Measurements from ENCODE around the gene SDK2. TPM values are rescaled to one million over a fixed set of nuclear protein-coding genes. Genes with fewer than 3 reads are reported as not detected.

SDK2 gene
- total and polyA plus RNA-seq, 2 of the 4 experiments (the other 2 are of a cell fraction), result under 0.01 to 0.03 TPM

DNA sequence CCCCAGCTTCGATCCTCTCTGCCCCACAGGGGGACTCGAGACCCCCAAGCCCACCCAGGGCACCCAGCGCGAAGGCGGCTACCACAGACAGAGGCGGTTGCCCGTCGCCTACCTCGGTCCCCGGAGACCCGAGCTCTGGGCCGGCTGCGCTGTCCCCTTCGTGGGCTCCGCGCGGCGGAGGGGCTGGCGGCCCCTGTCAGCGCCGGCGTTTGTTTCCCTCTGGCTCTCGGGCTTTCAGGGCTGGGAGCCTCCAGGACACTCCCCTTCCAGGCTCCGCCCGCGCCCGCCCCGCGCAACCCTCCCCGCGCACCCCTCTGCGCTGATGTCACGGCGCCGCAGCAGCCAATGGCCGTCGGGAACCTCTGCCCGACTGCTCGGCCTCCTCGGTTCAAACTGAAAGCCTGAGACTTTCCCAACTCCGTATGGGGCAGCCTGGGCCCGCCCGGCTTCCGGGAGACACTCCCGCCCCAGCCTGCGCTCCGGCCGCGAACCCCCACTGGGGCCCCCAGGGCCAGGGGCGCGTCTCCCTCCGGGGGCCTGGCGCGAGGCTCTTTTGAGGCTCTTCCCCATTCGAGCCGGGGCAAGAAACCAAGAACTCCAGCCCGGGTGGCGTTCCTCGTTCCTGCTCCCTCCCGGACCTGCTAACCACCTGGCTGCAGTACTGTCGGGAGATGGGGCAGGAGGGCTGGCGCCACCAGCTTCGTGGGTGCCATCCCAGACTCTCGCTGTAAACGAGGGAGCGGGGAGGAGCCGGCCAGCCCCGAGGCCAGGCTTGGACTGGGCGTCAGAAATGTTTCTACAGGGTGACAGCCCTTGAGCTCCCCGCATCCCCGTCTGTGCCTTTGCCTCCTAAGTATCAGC lies 332.2 kb downstream of the SDK2 start, which contains the start of gene CDC42EP4 (continued):
- TF ChIP-seq RAD21 (IDR thresholded peaks at IDR 0.05; ENCODE audit: low read length) (no peak), MAZ (IDR thresholded peaks at IDR 0.05; ENCODE audit: borderline replicate concordance, low read depth, low read length) (peak; percentile 85), FOS (IDR thresholded peaks at IDR 0.05; ENCODE audit: low read depth, low read length) (no peak)

DNA sequence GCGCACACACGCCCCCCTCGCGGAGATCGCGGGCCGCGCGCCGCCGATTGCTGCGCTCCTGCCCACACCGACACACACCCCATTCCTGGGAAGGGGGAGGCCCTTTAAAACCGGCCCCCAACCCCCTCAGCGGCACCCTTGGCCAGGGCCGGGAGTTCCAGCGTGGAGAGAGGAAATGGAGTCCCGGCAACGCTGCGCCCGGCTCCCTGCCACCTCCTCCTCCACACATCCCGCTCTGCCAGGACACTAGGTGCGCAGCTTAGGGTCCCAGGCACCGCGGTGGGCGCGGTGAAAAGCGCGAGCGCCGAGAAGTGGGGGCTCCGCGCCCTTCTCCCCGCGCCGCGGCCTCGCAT lies 332.8 kb downstream of the SDK2 start:
- H3K9me1 ChIP-seq (ENCODE audit: insufficient read depth, low read length), result peaks cover 10% of the 10 kb centered on the region
- peak overlapping the region; percentile 50 for H2AK5ac ChIP-seq (ENCODE audit: low read depth, low read length)
- peak; percentile 12 for ATAC-seq (ENCODE audit: low read depth)
- POLR2A ChIA-PET (ENCODE audit: unreplicated experiment), result interaction anchor here (0.6 to 1.0 kb wide), 2 partner anchors 13 to 20 kb away, joined by 5 to 9 read pairs; no protein-coding TSS in a partner anchor
- H3K9ac ChIP-seq (ENCODE audit: low read depth, low read length), result peak overlapping the region; percentile 99
- H3K36me3 ChIP-seq (ENCODE audit: control insufficient read depth, insufficient read depth, low read length), result peaks cover 3% of the 10 kb centered on the region; the same call in 1 of the 2 replicates
- no peak overlapping the region for H2BK20ac ChIP-seq (ENCODE audit: low read depth, low read length)
- H2AFZ ChIP-seq (replicated peaks; ENCODE audit: low read length, poor library complexity), result peak overlapping the region; percentile 93
- H4K91ac ChIP-seq (ENCODE audit: insufficient read depth, low read depth, low read length), result no peak overlapping the region; the same call in 1 of the 2 replicates
- H3K27me3 ChIP-seq (ENCODE audit: control insufficient read depth, insufficient read depth, low read length), result no peaks in the 10 kb centered on the region
- no peak overlapping the region for H2BK15ac ChIP-seq (ENCODE audit: low read depth, low read length)
- H3K79me1 ChIP-seq (ENCODE audit: low read depth in 1 of 2, low read length in 2 of 2), result peaks cover 3 to 28% of the 10 kb centered on the region in 2 experiments; a peak in 2 of 4 replicates
- no peak overlapping the region for H4K5ac ChIP-seq (ENCODE audit: low read depth, low read length)
- peak overlapping the region; percentile 21; the same call in 1 of the 2 replicates for H3K23ac ChIP-seq (ENCODE audit: low read depth, low read length)
- in situ Hi-C loops (cut with MboI; ENCODE audit: low sequenced_read_pairs) (no loop called here), dilution Hi-C loops (cut with HindIII; ENCODE audit: low sequenced_read_pairs, unreplicated experiment) (no loop called here), intact Hi-C loops (cut with micrococcal nuclease) (loop anchor here (1.0 to 2.0 kb wide), 3 partner anchors 31 to 59 kb away; no protein-coding TSS in a partner anchor)
- no peak overlapping the region; a peak in 1 of 4 replicates for H4K8ac ChIP-seq (ENCODE audit: low read depth in 2 of 2, low read length in 2 of 2)
- H3K4me2 ChIP-seq (ENCODE audit: low read depth, low read length), result peak overlapping the region; percentile 74; the same call in 1 of the 2 replicates
- CTCF ChIA-PET, result interaction anchor here (0.8 to 2.6 kb wide), 6 partner anchors 18 to 79 kb away, joined by 3 to 13 read pairs (median 4); a partner anchor contains a TSS
- peak overlapping the region; percentile 55; the same call in 1 of the 2 replicates for H3K4ac ChIP-seq (ENCODE audit: low read depth, low read length)
- no peak overlapping the region for H3K18ac ChIP-seq (ENCODE audit: low read depth, low read length)
- peaks cover 21% of the 10 kb centered on the region for H3K4me1 ChIP-seq (ENCODE audit: control insufficient read depth, insufficient read depth, low read length)
- no peak overlapping the region for H2BK120ac ChIP-seq (ENCODE audit: low read depth, low read length)
- peak overlapping the region; percentile 89 for H2BK5ac ChIP-seq (ENCODE audit: low read depth, low read length, poor library complexity, severe bottlenecking)
- 2% methylated on average over 10 of the region's 38 CpGs; no CpG with 5 or more reads in 1 of the 2 experiments for WGBS, 2 experiments (ENCODE audit: extremely low coverage in 2 of 2, insufficient read length in 1 of 2)
- peak overlapping the region; percentile 76 for H3K4me3 ChIP-seq (ENCODE audit: insufficient read depth, low read depth, low read length)
- H3K27ac ChIP-seq (ENCODE audit: insufficient read depth, low read length), result peak overlapping the region; percentile 99
- TF ChIP-seq, protein P1, sequence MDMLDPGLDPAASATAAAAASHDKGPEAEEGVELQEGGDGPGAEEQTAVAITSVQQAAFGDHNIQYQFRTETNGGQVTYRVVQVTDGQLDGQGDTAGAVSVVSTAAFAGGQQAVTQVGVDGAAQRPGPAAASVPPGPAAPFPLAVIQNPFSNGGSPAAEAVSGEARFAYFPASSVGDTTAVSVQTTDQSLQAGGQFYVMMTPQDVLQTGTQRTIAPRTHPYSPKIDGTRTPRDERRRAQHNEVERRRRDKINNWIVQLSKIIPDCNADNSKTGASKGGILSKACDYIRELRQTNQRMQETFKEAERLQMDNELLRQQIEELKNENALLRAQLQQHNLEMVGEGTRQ (IDR thresholded peaks at IDR 0.05; ENCODE audit: low read depth, low read length), result no peak
- TF ChIP-seq, protein P2, sequence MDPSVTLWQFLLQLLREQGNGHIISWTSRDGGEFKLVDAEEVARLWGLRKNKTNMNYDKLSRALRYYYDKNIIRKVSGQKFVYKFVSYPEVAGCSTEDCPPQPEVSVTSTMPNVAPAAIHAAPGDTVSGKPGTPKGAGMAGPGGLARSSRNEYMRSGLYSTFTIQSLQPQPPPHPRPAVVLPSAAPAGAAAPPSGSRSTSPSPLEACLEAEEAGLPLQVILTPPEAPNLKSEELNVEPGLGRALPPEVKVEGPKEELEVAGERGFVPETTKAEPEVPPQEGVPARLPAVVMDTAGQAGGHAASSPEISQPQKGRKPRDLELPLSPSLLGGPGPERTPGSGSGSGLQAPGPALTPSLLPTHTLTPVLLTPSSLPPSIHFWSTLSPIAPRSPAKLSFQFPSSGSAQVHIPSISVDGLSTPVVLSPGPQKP (IDR thresholded peaks at IDR 0.05; ENCODE audit: borderline replicate concordance, low read depth, low read length), result no peak
- TF ChIP-seq MAZ (IDR thresholded peaks at IDR 0.05; ENCODE audit: borderline replicate concordance, low read depth, low read length) (no peak), POLR2A (IDR thresholded peaks at IDR 0.05; ENCODE audit: low read depth, low read length) (no peak), BHLHE40 (IDR thresholded peaks at IDR 0.05; ENCODE audit: low read depth, low read length) (no peak), FOS (IDR thresholded peaks at IDR 0.05; ENCODE audit: low read depth, low read length) (no peak), NFE2L2 (IDR thresholded peaks at IDR 0.05; ENCODE audit: low read depth, low read length) (no peak), RAD21 (IDR thresholded peaks at IDR 0.05; ENCODE audit: low read length) (no peak), MXI1 (IDR thresholded peaks at IDR 0.05; ENCODE audit: borderline replicate concordance, low read depth, low read length) (no peak; the same call in 1 of the 2 replicates)
- TF ChIP-seq, protein P3, sequence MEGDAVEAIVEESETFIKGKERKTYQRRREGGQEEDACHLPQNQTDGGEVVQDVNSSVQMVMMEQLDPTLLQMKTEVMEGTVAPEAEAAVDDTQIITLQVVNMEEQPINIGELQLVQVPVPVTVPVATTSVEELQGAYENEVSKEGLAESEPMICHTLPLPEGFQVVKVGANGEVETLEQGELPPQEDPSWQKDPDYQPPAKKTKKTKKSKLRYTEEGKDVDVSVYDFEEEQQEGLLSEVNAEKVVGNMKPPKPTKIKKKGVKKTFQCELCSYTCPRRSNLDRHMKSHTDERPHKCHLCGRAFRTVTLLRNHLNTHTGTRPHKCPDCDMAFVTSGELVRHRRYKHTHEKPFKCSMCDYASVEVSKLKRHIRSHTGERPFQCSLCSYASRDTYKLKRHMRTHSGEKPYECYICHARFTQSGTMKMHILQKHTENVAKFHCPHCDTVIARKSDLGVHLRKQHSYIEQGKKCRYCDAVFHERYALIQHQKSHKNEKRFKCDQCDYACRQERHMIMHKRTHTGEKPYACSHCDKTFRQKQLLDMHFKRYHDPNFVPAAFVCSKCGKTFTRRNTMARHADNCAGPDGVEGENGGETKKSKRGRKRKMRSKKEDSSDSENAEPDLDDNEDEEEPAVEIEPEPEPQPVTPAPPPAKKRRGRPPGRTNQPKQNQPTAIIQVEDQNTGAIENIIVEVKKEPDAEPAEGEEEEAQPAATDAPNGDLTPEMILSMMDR (conservative IDR thresholded peaks at IDR 0.05; ENCODE audit: low read depth, low read length), result no peak
- H3K14ac ChIP-seq (replicated peaks; ENCODE audit: low read depth, low read length), result peak overlapping the region; percentile 41
- H2AK9ac ChIP-seq (replicated peaks; ENCODE audit: low read depth, low read length, poor library complexity), result peak overlapping the region; percentile 85
- H4K20me1 ChIP-seq (ENCODE audit: insufficient read depth, low read length), result peaks cover 3% of the 10 kb centered on the region; the same call in 1 of the 2 replicates
- no peak for DNase-seq
- H3K9me3 ChIP-seq (ENCODE audit: control insufficient read depth, insufficient read depth, low read length), result no peaks in the 10 kb centered on the region
- BruUV-seq (replicated peaks), result no TSS peak
- H3K56ac ChIP-seq (ENCODE audit: extremely low read depth, insufficient read depth, low read length), result peak overlapping the region; percentile 77
